DOHH2 (cell line): Measurements from ENCODE around the gene LHFPL6.

Experiments used
- EZH2phosphoT487 ChIP-seq: fragments of 200-600 bp; sonication (generic); IDR thresholded peaks from 2 replicates; pipeline ENCODE4 v1.6.1; 2017; ENCODE audit warnings: borderline replicate concordance, mild to moderate bottlenecking, antibody characterized with exemption, low read length, moderate library complexity, mixed read lengths
- TF ChIP-seq, protein P1 (sequence below): fragments of 200-600 bp; sonication (generic); IDR thresholded peaks from one replicate; pipeline ENCODE4 v1.5.1; 2014; ENCODE audit warnings: antibody characterized with exemption, mild to moderate bottlenecking, low read depth, low read length; ENCODE audit not compliant: poor library complexity, severe bottlenecking

DNA sequence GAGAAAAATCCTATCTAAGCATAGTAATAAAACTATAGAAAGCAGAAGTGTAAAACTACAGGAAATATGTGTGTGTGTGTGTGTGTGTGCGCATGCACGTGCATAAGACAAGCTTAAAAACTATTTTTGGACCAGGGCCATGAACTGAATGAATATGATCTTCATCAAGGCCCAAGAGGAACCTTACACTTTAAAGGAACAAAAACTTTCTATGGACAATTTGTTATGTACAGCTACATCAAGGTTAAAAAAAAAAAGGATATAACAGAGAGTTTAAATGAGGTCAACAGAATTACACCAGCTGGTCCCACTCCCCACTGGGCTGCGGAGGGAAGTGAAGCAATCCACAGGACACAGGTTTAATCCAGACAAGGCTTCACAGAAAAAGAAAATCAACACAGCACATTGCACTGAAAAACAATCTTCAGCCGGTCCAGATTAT lies 151.1 kb downstream of the LHFPL6 start:
- TF ChIP-seq, protein P1, sequence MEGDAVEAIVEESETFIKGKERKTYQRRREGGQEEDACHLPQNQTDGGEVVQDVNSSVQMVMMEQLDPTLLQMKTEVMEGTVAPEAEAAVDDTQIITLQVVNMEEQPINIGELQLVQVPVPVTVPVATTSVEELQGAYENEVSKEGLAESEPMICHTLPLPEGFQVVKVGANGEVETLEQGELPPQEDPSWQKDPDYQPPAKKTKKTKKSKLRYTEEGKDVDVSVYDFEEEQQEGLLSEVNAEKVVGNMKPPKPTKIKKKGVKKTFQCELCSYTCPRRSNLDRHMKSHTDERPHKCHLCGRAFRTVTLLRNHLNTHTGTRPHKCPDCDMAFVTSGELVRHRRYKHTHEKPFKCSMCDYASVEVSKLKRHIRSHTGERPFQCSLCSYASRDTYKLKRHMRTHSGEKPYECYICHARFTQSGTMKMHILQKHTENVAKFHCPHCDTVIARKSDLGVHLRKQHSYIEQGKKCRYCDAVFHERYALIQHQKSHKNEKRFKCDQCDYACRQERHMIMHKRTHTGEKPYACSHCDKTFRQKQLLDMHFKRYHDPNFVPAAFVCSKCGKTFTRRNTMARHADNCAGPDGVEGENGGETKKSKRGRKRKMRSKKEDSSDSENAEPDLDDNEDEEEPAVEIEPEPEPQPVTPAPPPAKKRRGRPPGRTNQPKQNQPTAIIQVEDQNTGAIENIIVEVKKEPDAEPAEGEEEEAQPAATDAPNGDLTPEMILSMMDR: no peak
- no peak for TF ChIP-seq EZH2phosphoT487
